Measurements from ENCODE around the gene KCNQ5.
"Not testable (repeated sequence)": the region's sequence is repeated elsewhere in the genome, so short reads cannot be mapped to it uniquely, and the experiment has no call there.

Gene KCNQ5

GRCh38 chr6:72621291-72622093 lies at the start of gene KCNQ5:
Gene KCNQ5 (plus strand): TSS chr6:72622064.
- H3K36me3 ChIP-seq (replicated peaks) = no peaks in the 10 kb centered on the region
- DNase-seq (ENCODE audit: low spot score in 2 of 2) = peak in 1 of 2 experiments; percentile 9
- H3K4me3 ChIP-seq = peak within 1 kb of the TSS; percentile 7; the same call in 1 of the 2 replicates
- H3K27me3 ChIP-seq (ENCODE audit: low read depth) = peaks cover 46% of the 10 kb centered on the region
- no peaks in the 10 kb centered on the region for H3K9me3 ChIP-seq
- H3K4me1 ChIP-seq = no peaks in the 10 kb centered on the region
- in situ Hi-C loops (cut with MboI; ENCODE audit: low sequenced_read_pairs) = no loop called here

- Histone ChIP-seq H3K36me3 (replicated peaks) (no peaks in the 10 kb centered on the region), H3K9me3 (no peaks in the 10 kb centered on the region), H3K4me1 (no peaks in the 10 kb centered on the region), H3K27me3 (ENCODE audit: low read depth) (no peaks in the 10 kb centered on the region), H3K4me3 (no peak overlapping the region)
- no peak for DNase-seq (ENCODE audit: low spot score in 2 of 2)
- in situ Hi-C loops (cut with MboI; ENCODE audit: low sequenced_read_pairs) = no loop called here
These were observed 42.0 kb upstream of the KCNQ5 start for GRCh38 chr6:72579865-72580264.

GRCh38 chr6:72580281-72580940 lies 41.5 kb upstream of the KCNQ5 start:
- in situ Hi-C loops (cut with MboI; ENCODE audit: low sequenced_read_pairs) = no loop called here
- no peaks in the 10 kb centered on the region for H3K4me1 ChIP-seq
- no peaks in the 10 kb centered on the region for H3K27me3 ChIP-seq (ENCODE audit: low read depth)
- no peaks in the 10 kb centered on the region for H3K9me3 ChIP-seq
- DNase-seq (ENCODE audit: low spot score in 2 of 2) = no peak
- H3K4me3 ChIP-seq = no peak overlapping the region
- no peaks in the 10 kb centered on the region for H3K36me3 ChIP-seq (replicated peaks)

GRCh38 chr6:72580950-72581349 lies 40.9 kb upstream of the KCNQ5 start:
- DNase-seq (ENCODE audit: low spot score in 2 of 2); in situ Hi-C loops (cut with MboI; ENCODE audit: low sequenced_read_pairs); H3K27me3 ChIP-seq (ENCODE audit: low read depth); H3K4me1 ChIP-seq; H3K4me3 ChIP-seq; H3K9me3 ChIP-seq; H3K36me3 ChIP-seq (replicated peaks): not testable (repeated sequence)

GRCh38 chr6:72588155-72588554 lies 33.7 kb upstream of the KCNQ5 start:
- H3K36me3 ChIP-seq (replicated peaks) = no peaks in the 10 kb centered on the region
- no peak overlapping the region for H3K4me3 ChIP-seq
- in situ Hi-C loops (cut with MboI; ENCODE audit: low sequenced_read_pairs) = no loop called here
- no peaks in the 10 kb centered on the region for H3K4me1 ChIP-seq
- DNase-seq (ENCODE audit: low spot score in 2 of 2) = no peak
- peaks cover 5% of the 10 kb centered on the region for H3K27me3 ChIP-seq (ENCODE audit: low read depth)
- no peaks in the 10 kb centered on the region for H3K9me3 ChIP-seq

- in situ Hi-C loops (cut with MboI; ENCODE audit: low sequenced_read_pairs) = no loop called here
- no peaks in the 10 kb centered on the region for H3K36me3 ChIP-seq (replicated peaks)
- DNase-seq (ENCODE audit: low spot score in 2 of 2) = no peak
- H3K9me3 ChIP-seq = no peaks in the 10 kb centered on the region
- H3K4me1 ChIP-seq = no peaks in the 10 kb centered on the region
- H3K27me3 ChIP-seq (ENCODE audit: low read depth) = peaks cover 5% of the 10 kb centered on the region
- H3K4me3 ChIP-seq = no peak overlapping the region
These were observed 32.8 kb upstream of the KCNQ5 start for GRCh38 chr6:72589096-72589495.

GRCh38 chr6:72595812-72596211 lies 26.1 kb upstream of the KCNQ5 start:
- no peak overlapping the region for H3K4me3 ChIP-seq
- in situ Hi-C loops (cut with MboI; ENCODE audit: low sequenced_read_pairs) = no loop called here
- no peaks in the 10 kb centered on the region for H3K9me3 ChIP-seq
- H3K36me3 ChIP-seq (replicated peaks) = no peaks in the 10 kb centered on the region
- H3K4me1 ChIP-seq = no peaks in the 10 kb centered on the region
- H3K27me3 ChIP-seq (ENCODE audit: low read depth) = no peaks in the 10 kb centered on the region; the same call in 1 of the 2 replicates
- no peak for DNase-seq (ENCODE audit: low spot score in 2 of 2)

GRCh38 chr6:72616406-72617015 lies 5.4 kb upstream of the KCNQ5 start:
- Histone ChIP-seq H3K27me3 (ENCODE audit: low read depth) (peaks cover 16% of the 10 kb centered on the region), H3K36me3 (replicated peaks) (no peaks in the 10 kb centered on the region), H3K9me3 (no peaks in the 10 kb centered on the region), H3K4me3 (no peak overlapping the region), H3K4me1 (no peaks in the 10 kb centered on the region)
- no peak for DNase-seq (ENCODE audit: low spot score in 2 of 2)
- in situ Hi-C loops (cut with MboI; ENCODE audit: low sequenced_read_pairs) = no loop called here

- in situ Hi-C loops (cut with MboI; ENCODE audit: low sequenced_read_pairs) = no loop called here
- no peak for DNase-seq (ENCODE audit: low spot score in 2 of 2)
- H3K27me3 ChIP-seq (ENCODE audit: low read depth) = peaks cover 28% of the 10 kb centered on the region
- no peaks in the 10 kb centered on the region for H3K9me3 ChIP-seq
- no peak overlapping the region for H3K4me3 ChIP-seq
- H3K36me3 ChIP-seq (replicated peaks) = no peaks in the 10 kb centered on the region
- no peaks in the 10 kb centered on the region for H3K4me1 ChIP-seq
These were observed 4.1 kb upstream of the KCNQ5 start for GRCh38 chr6:72617721-72618120.

- no peaks in the 10 kb centered on the region for H3K4me1 ChIP-seq
- in situ Hi-C loops (cut with MboI; ENCODE audit: low sequenced_read_pairs) = no loop called here
- no peak for DNase-seq (ENCODE audit: low spot score in 2 of 2)
These were observed 1.8 kb upstream of the KCNQ5 start for GRCh38 chr6:72619883-72620696.

GRCh38 chr6:72620871-72621290 lies 983 bp upstream of the KCNQ5 start:
- peaks cover 46% of the 10 kb centered on the region for H3K27me3 ChIP-seq (ENCODE audit: low read depth)
- H3K36me3 ChIP-seq (replicated peaks) = no peaks in the 10 kb centered on the region
- H3K4me1 ChIP-seq = no peaks in the 10 kb centered on the region
- no peak for DNase-seq (ENCODE audit: low spot score in 2 of 2)
- in situ Hi-C loops (cut with MboI; ENCODE audit: low sequenced_read_pairs) = no loop called here
- H3K4me3 ChIP-seq = no peak overlapping the region
- H3K9me3 ChIP-seq = no peaks in the 10 kb centered on the region

More at GRCh38 chr6:72619883-72620696, 1.8 kb upstream of the KCNQ5 start:
- Histone ChIP-seq H3K9me3 (no peaks in the 10 kb centered on the region), H3K27me3 (ENCODE audit: low read depth) (peaks cover 46% of the 10 kb centered on the region), H3K36me3 (replicated peaks) (no peaks in the 10 kb centered on the region), H3K4me3 (no peak overlapping the region)

- Histone ChIP-seq H3K9me3 (no peaks in the 10 kb centered on the region), H3K27me3 (ENCODE audit: low read depth) (peaks cover 46% of the 10 kb centered on the region), H3K4me1 (no peaks in the 10 kb centered on the region), H3K36me3 (replicated peaks) (no peaks in the 10 kb centered on the region), H3K4me3 (peak overlapping the region; percentile 7; the same call in 1 of the 2 replicates)
- in situ Hi-C loops (cut with MboI; ENCODE audit: low sequenced_read_pairs) = no loop called here
- peak in 1 of 2 experiments; percentile 29 for DNase-seq (ENCODE audit: low spot score in 2 of 2)
These were observed 453 bp downstream of the KCNQ5 start for GRCh38 chr6:72622094-72622940.

- in situ Hi-C loops (cut with MboI; ENCODE audit: low sequenced_read_pairs) = no loop called here
- H3K4me3 ChIP-seq = no peak overlapping the region
These were observed 1.9 kb downstream of the KCNQ5 start for GRCh38 chr6:72623808-72624207.

More at GRCh38 chr6:72623808-72624207, 1.9 kb downstream of the KCNQ5 start:
- H3K9me3 ChIP-seq = no peaks in the 10 kb centered on the region
- H3K4me1 ChIP-seq = no peaks in the 10 kb centered on the region
- H3K27me3 ChIP-seq (ENCODE audit: low read depth) = peaks cover 46% of the 10 kb centered on the region
- H3K36me3 ChIP-seq (replicated peaks) = no peaks in the 10 kb centered on the region
- DNase-seq (ENCODE audit: low spot score in 2 of 2) = no peak
